BLaER1 treated with 17β-estradiol and CSF1 and Interleukin-3, amounts not matched to agents 10 nM and 100 nM (cell line): ENCODE data around the gene RAP2B.

Source experiments
- H3K27ac ChIP-seq, 11 experiments: shearing (Covaris generic); formaldehyde crosslinking; 2 replicates each; pipeline ENCODE4 v1.8.1; 2022
- H3K27me3 ChIP-seq, 11 experiments: shearing (Covaris generic); formaldehyde crosslinking; 2 replicates each; pipeline ENCODE4 v1.8.1; 2022
- H3K36me3 ChIP-seq, 11 experiments: shearing (Covaris generic); formaldehyde crosslinking; 2 replicates each; pipeline ENCODE4 v1.8.1; 2022
- H3K4me1 ChIP-seq, 10 experiments: shearing (Covaris generic); formaldehyde crosslinking; 2 replicates each; pipeline ENCODE4 v1.8.1; 2022
- H3K4me2 ChIP-seq, 11 experiments: shearing (Covaris generic); formaldehyde crosslinking; 2 replicates each; pipeline ENCODE4 v1.8.1; 2022
- H3K4me3 ChIP-seq, 10 experiments: shearing (Covaris generic); formaldehyde crosslinking; 2 replicates each; pipeline ENCODE4 v1.8.1; 2022
- H3K9ac ChIP-seq, 11 experiments: shearing (Covaris generic); formaldehyde crosslinking; 2 replicates each; pipeline ENCODE4 v1.8.1; 2022
- H3K9me3 ChIP-seq, 11 experiments: shearing (Covaris generic); formaldehyde crosslinking; replicated peaks in 1 of 11; 2 replicates each; pipeline ENCODE4 v1.8.1; 2022
- H4K20me1 ChIP-seq, 11 experiments: shearing (Covaris generic); formaldehyde crosslinking; 2 replicates each; pipeline ENCODE4 v1.8.1; 2022
- Cebpa-rat ChIP-seq, 11 experiments: shearing (Covaris generic); IDR thresholded peaks; 2 replicates each; pipeline ENCODE4 v1.8.1; 2022

The RAP2B gene

DNA sequence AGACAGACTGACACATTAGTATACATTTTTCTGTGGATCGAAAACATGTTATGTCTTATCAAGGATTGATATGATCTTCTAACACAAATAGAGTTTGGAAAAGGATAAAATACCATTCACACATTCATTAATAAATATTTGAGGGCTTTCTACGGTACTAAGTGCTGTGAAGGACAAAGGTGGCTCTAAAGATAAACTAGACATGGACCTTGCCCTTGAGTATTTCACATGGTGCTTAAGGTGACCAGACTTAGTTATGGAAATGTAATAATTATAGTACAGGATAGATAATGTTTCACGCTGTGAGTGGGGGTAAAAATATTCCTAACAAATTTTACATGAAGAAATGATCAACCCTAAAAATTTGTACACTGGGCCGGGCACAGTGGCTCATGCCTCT lies 3.8 kb upstream of the RAP2B start:
- Histone ChIP-seq H3K9me3 (no peaks in the 10 kb centered on the region), H3K4me2 (no peak overlapping the region), H3K4me1 (peaks cover 0 to 14% (median 9%) of the 10 kb centered on the region in 10 experiments; a peak in 16 of 20 replicates), H3K27me3 (no peaks in the 10 kb centered on the region), H4K20me1 (peaks cover 4 to 11% (median 10%) of the 10 kb centered on the region in 11 experiments; a peak in 18 of 22 replicates), H3K9ac (no peak overlapping the region), H3K27ac (no peak overlapping the region), H3K36me3 (no peaks in the 10 kb centered on the region), H3K4me3 (no peak overlapping the region)
- TF ChIP-seq Cebpa-rat (IDR thresholded peaks at IDR 0.05): no peak

DNA sequence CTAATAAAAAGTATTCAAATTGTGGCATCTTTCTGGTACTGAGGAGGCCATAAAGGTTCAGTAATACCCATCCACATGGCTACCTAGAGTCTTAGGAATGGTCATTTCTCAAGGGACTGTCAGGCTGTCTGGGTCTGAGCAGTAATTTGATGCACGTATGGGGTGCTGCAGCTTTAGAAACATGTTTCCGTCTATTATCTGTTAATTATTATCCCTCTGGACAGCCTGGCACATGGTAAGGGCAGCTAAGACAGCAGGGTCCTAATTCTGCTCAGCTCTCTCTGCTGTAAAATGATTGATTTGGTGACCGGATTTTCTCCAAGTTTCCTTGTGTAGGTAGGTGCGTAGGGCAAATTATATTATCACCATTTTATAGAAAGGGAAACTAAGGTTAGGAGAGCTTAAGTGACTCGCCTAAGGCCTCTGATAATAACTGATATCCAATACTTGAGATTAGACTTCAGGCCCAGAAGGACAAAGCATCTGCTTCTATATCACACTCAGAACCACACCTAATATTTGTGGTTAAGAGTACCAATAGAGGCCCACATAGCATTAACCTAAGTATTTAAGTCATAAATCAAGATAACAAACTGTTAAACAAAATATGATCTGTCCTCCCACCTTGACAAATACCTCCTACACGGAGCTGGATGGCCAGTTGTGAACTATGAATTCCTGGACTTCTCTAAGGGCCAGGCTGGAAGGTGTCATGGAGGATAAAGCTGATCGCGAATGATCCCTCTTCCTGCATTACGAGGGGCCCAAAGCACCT lies 2.9 kb upstream of the RAP2B start:
- TF ChIP-seq Cebpa-rat (IDR thresholded peaks at IDR 0.05): no peak
- Histone ChIP-seq H3K4me1 (peaks cover 5 to 14% (median 10%) of the 10 kb centered on the region in 10 experiments; a peak in 18 of 20 replicates), H3K4me3 (no peak overlapping the region), H3K4me2 (peak overlapping the region in 7 of 11 experiments; percentile 75 to 89 (median 84); a peak in 8 of 22 replicates), H3K9ac (no peak overlapping the region), H3K27ac (peak overlapping the region in 5 of 11 experiments; percentile 88 to 96 (median 95); a peak in 8 of 22 replicates), H4K20me1 (peaks cover 13 to 21% (median 20%) of the 10 kb centered on the region in 11 experiments; a peak in 21 of 22 replicates), H3K27me3 (no peaks in the 10 kb centered on the region), H3K9me3 (no peaks in the 10 kb centered on the region), H3K36me3 (peaks cover 0 to 5% (median 0%) of the 10 kb centered on the region in 11 experiments; a peak in 2 of 22 replicates)

DNA sequence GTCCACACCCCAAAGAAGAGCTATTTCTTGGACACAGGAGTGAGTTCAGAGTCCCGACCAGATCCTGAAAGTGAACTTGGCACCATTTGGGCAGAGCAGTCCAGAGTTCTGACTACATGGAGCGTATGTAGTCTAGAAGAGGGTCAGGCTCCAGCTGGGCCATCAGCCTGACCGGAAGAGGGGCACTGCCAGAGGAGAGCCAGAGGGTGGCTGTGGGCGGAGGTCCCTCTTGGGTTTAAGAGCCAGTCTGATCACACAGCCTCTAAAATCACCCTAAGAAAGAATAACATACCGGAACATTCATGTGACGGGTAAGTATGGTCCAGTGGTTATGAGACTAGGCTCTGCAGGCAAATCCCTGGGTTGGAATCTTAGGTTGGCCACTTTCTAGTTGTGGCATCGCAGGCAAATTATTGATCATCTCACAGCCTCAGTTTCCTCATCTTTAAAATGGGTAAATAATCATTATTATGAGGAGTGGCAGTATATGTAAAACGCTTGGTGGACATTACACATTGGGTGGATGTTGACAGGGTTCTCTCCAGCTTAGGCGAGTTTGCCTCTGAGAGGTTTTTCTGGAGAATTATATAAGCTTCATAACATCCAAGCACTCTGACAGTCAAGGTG lies 2.1 kb upstream of the RAP2B start:
- peaks cover 21 to 28% (median 27%) of the 10 kb centered on the region in 11 experiments; a peak in 21 of 22 replicates for H4K20me1 ChIP-seq
- no peaks in the 10 kb centered on the region for H3K9me3 ChIP-seq
- peak overlapping the region; percentile 86 to 96 (median 92) for H3K9ac ChIP-seq
- TF ChIP-seq Cebpa-rat (IDR thresholded peaks at IDR 0.05): no peak
- no peaks in the 10 kb centered on the region for H3K27me3 ChIP-seq
- H3K36me3 ChIP-seq: peaks cover 0 to 13% (median 2%) of the 10 kb centered on the region in 11 experiments; a peak in 7 of 22 replicates
- peaks cover 9 to 20% (median 17%) of the 10 kb centered on the region in 10 experiments; a peak in 19 of 20 replicates for H3K4me1 ChIP-seq
- H3K27ac ChIP-seq: peak overlapping the region; percentile 84 to 97 (median 95); a peak in 21 of 22 replicates
- H3K4me2 ChIP-seq: peak overlapping the region; percentile 75 to 94 (median 85)
- peak overlapping the region; percentile 70 to 94 (median 87) for H3K4me3 ChIP-seq

DNA sequence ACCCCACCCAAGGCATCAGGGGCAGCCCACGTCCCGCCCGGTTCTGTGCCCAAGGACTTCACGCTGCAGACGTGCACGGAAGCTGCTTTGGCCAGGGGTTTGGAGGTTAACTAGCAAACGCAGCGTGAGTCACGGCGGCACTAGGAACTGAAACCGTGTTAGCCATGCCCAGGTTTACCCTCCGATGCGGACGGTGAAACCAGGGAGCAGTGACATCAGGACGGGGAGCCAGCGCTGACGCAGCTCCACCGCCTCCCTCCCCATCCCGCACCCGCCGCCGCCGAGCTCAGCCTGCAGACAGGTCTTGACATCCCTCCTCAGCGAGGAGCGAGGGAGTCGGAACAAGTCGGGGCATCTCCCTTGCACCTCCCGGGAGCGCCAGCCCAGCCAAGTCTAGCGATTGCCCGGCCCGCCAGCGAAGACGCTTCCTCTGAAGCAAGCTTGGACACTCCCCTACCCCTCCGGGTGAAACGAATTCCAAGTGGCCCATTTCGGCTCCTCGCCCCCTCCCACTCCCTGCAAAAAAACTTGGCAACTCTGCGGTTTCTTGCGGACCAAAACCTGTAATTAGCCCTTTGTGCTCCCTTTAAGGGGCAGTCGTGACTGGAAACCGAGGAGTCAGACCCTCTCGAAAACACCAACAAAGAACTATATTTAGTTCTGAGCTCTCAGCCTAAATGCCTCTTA lies 1.4 kb upstream of the RAP2B start:
- TF ChIP-seq Cebpa-rat (IDR thresholded peaks at IDR 0.05): no peak; a peak in 1 of 22 replicates
- H3K4me2 ChIP-seq: peak overlapping the region; percentile 75 to 94 (median 85)
- peak overlapping the region; percentile 86 to 96 (median 92) for H3K9ac ChIP-seq
- H3K4me1 ChIP-seq: peaks cover 9 to 27% (median 24%) of the 10 kb centered on the region in 10 experiments; a peak in 19 of 20 replicates
- H4K20me1 ChIP-seq: peaks cover 28 to 35% (median 34%) of the 10 kb centered on the region in 11 experiments
- no peaks in the 10 kb centered on the region for H3K27me3 ChIP-seq
- H3K36me3 ChIP-seq: peaks cover 0 to 20% (median 8%) of the 10 kb centered on the region in 11 experiments; a peak in 9 of 22 replicates
- H3K27ac ChIP-seq: peak overlapping the region; percentile 84 to 97 (median 95)
- no peaks in the 10 kb centered on the region for H3K9me3 ChIP-seq
- H3K4me3 ChIP-seq: peak overlapping the region; percentile 70 to 94 (median 87)

DNA sequence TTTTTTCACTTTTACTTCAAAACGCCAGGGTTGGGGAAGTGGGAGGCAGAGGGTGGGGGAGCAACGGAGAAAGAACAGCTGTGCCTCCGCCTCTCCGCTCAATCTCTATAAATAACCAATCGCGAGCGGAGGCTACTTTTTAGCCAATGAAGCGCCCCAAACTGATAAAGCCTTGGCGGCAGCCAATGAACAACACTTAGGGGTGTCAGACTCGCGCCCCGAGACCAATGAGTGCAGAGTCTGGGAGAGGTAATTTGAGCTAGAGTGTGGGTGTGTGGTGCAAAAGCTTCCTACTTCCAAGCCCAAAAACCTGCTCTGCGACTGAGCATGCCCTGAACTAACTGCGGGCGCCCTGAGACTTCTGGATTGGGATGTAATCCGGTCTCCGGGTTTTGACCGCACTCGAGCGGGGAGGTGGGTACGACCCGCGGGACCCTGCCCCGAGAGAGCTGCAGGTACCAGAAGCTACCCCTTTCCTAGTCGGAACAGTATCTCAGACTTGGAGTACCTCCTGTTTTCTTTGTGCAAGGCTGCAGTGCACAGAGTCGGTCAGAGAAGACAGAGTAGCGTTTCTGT lies 800 bp upstream of the RAP2B start:
- TF ChIP-seq Cebpa-rat (IDR thresholded peaks at IDR 0.05): no peak
- Histone ChIP-seq H4K20me1 (peaks cover 34 to 42% (median 41%) of the 10 kb centered on the region in 11 experiments), H3K9me3 (no peaks in the 10 kb centered on the region), H3K9ac (peak overlapping the region; percentile 90 to 96 (median 93)), H3K4me2 (peak overlapping the region; percentile 84 to 95 (median 89)), H3K27me3 (no peaks in the 10 kb centered on the region), H3K27ac (peak overlapping the region; percentile 88 to 97 (median 95)), H3K4me1 (peaks cover 14 to 33% (median 30%) of the 10 kb centered on the region in 10 experiments; a peak in 19 of 20 replicates), H3K36me3 (peaks cover 0 to 26% (median 10%) of the 10 kb centered on the region in 11 experiments; a peak in 9 of 22 replicates), H3K4me3 (peak overlapping the region; percentile 70 to 94 (median 89))

DNA sequence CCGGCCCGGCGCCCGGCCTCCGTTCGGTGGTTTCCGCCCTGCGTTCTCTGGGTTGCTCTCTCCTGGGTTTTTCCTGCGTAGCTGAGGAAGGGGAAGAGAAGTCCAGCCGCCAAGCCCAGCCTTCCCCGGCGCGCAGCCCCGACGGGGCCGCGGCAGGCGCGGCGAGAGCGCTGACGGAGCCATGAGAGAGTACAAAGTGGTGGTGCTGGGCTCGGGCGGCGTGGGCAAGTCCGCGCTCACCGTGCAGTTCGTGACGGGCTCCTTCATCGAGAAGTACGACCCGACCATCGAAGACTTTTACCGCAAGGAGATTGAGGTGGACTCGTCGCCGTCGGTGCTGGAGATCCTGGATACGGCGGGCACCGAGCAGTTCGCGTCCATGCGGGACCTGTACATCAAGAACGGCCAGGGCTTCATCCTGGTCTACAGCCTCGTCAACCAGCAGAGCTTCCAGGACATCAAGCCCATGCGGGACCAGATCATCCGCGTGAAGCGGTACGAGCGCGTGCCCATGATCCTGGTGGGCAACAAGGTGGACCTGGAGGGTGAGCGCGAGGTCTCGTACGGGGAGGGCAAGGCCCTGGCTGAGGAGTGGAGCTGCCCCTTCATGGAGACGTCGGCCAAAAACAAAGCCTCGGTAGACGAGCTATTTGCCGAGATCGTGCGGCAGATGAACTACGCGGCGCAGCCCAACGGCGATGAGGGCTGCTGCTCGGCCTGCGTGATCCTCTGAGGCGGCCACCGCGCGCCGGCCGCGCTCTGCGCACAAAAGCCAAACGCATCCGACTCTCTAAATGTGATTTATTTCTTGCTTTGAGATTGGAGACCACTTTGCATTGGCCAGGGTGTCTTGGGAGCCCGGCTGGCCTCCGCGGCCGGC lies 727 bp downstream of the RAP2B start:
- H4K20me1 ChIP-seq: peaks cover 47 to 57% (median 56%) of the 10 kb centered on the region in 11 experiments
- H3K27ac ChIP-seq: peak overlapping the region; percentile 69 to 96 (median 93)
- peak overlapping the region; percentile 70 to 94 (median 89) for H3K4me3 ChIP-seq
- peak overlapping the region; percentile 90 to 96 (median 93) for H3K9ac ChIP-seq
- no peaks in the 10 kb centered on the region for H3K27me3 ChIP-seq
- no peaks in the 10 kb centered on the region for H3K9me3 ChIP-seq
- peaks cover 28 to 47% (median 37%) of the 10 kb centered on the region in 10 experiments for H3K4me1 ChIP-seq
- peak overlapping the region; percentile 13 to 98 (median 92); a peak in 21 of 22 replicates for H3K4me2 ChIP-seq
- TF ChIP-seq Cebpa-rat (IDR thresholded peaks at IDR 0.05): no peak
- peaks cover 2 to 41% (median 15%) of the 10 kb centered on the region in 11 experiments; a peak in 13 of 22 replicates for H3K36me3 ChIP-seq

DNA sequence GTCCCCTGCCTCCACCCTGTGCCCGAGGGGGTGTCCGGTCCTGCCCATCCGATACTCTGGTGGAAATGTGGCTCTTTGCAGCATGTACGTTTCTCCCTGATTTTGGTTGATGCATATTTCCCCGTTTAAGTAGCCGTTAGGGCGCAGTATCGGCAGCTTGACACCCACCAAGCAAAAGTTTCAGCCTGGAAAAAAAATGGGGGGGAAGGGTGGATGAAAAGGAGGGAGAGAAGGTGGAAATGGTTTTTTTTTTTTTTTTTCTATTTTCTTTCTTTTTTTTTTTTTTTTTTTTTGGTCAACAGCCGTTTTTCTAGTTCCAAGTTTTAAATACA lies 1.3 kb downstream of the RAP2B start:
- peak overlapping the region; percentile 69 to 96 (median 93) for H3K27ac ChIP-seq

More for the DNA sequence above, 1.3 kb downstream of the RAP2B start:
- no peak for TF ChIP-seq Cebpa-rat (IDR thresholded peaks at IDR 0.05)
- peak overlapping the region; percentile 90 to 96 (median 93) for H3K9ac ChIP-seq
- H3K9me3 ChIP-seq: no peaks in the 10 kb centered on the region
- peaks cover 51 to 63% (median 61%) of the 10 kb centered on the region in 11 experiments for H4K20me1 ChIP-seq
- peak overlapping the region; percentile 70 to 94 (median 89) for H3K4me3 ChIP-seq
- peaks cover 31 to 53% (median 38%) of the 10 kb centered on the region in 10 experiments for H3K4me1 ChIP-seq
- H3K36me3 ChIP-seq: peaks cover 6 to 47% (median 15%) of the 10 kb centered on the region in 11 experiments; a peak in 13 of 22 replicates
- peak overlapping the region; percentile 84 to 98 (median 92) for H3K4me2 ChIP-seq
- H3K27me3 ChIP-seq: no peaks in the 10 kb centered on the region
